WTC11 (cell line): ENCODE data around the gene TPP1.

ENCODE experiments used
- GTF2I ChIP-seq: fragments of 250-450 bp; sonication (Bioruptor Pico); conservative IDR thresholded peaks from 2 replicates; pipeline ENCODE4 v1.4.0; 2021; ENCODE audit warnings: mild to moderate bottlenecking
- IRF2 ChIP-seq: sonication (generic); formaldehyde crosslinking; IDR thresholded peaks from 2 replicates; pipeline ENCODE4 v1.8.0; 2022; ENCODE audit warnings: low read depth, missing genetic modification reagents, borderline replicate concordance
- MYBL2 ChIP-seq: sonication (generic); formaldehyde crosslinking; IDR thresholded peaks from 2 replicates; pipeline ENCODE4 v1.8.1; 2023; ENCODE audit warnings: mild to moderate bottlenecking, moderate library complexity, missing genetic modification reagents
- PREB ChIP-seq: sonication (generic); formaldehyde crosslinking; IDR thresholded peaks from 2 replicates; pipeline ENCODE4 v1.8.1; 2022; ENCODE audit warnings: mild to moderate bottlenecking, missing genetic modification reagents, moderate library complexity, borderline replicate concordance
- TEAD1 ChIP-seq: sonication (generic); formaldehyde crosslinking; IDR thresholded peaks from 2 replicates; pipeline ENCODE4 v1.8.0; 2022; ENCODE audit warnings: mild to moderate bottlenecking, missing genetic modification reagents
- TEAD4 ChIP-seq: sonication (generic); formaldehyde crosslinking; IDR thresholded peaks from 2 replicates; pipeline ENCODE4 v1.8.0; 2022; ENCODE audit warnings: mild to moderate bottlenecking, missing genetic modification reagents
- ZNF219 ChIP-seq: sonication (generic); formaldehyde crosslinking; IDR thresholded peaks from 2 replicates; pipeline ENCODE4 v1.8.0; 2023; ENCODE audit warnings: missing genetic modification reagents, mild to moderate bottlenecking, borderline replicate concordance
- ZNF263 ChIP-seq: sonication (generic); formaldehyde crosslinking; IDR thresholded peaks from 2 replicates; pipeline ENCODE4 v1.8.1; 2022; ENCODE audit warnings: low read depth, mild to moderate bottlenecking, moderate library complexity, missing genetic modification reagents
- TF ChIP-seq, protein P1 (sequence below): fragments of 200-600 bp; IDR thresholded peaks from 2 replicates; pipeline ENCODE4 v1.8.0; 2022; ENCODE audit warnings: antibody characterized with exemption
- TF ChIP-seq, protein P2 (sequence below): sonication (generic); formaldehyde crosslinking; IDR thresholded peaks from 2 replicates; pipeline ENCODE4 v1.8.0; 2023; ENCODE audit warnings: missing genetic modification reagents
- TF ChIP-seq, protein P3 (sequence below): fragments of 250-450 bp; sonication (Bioruptor Pico); IDR thresholded peaks from 2 replicates; pipeline ENCODE4 v1.9.0; 2021; ENCODE audit warnings: mild to moderate bottlenecking, borderline replicate concordance

DNA sequence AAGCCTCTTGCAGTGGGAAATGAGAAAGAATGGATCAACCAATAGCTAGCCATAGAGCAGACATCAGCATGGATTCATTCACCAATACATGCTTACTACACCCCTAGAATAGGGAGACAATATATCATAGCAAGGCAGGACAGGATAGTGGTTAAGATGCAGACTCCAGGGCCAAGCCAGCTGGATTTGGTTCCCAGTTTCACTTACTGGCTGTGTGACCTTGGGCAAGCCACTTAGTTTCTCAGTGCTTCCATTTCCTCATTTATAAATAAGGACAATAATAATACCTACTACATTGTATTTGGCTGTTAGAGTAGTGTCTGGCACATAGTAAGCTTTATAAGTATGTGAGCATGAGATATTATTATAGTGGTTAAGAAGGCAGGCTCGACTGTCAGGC, 29.3 kb upstream of the TPP1 start:
- TF ChIP-seq, protein P1, sequence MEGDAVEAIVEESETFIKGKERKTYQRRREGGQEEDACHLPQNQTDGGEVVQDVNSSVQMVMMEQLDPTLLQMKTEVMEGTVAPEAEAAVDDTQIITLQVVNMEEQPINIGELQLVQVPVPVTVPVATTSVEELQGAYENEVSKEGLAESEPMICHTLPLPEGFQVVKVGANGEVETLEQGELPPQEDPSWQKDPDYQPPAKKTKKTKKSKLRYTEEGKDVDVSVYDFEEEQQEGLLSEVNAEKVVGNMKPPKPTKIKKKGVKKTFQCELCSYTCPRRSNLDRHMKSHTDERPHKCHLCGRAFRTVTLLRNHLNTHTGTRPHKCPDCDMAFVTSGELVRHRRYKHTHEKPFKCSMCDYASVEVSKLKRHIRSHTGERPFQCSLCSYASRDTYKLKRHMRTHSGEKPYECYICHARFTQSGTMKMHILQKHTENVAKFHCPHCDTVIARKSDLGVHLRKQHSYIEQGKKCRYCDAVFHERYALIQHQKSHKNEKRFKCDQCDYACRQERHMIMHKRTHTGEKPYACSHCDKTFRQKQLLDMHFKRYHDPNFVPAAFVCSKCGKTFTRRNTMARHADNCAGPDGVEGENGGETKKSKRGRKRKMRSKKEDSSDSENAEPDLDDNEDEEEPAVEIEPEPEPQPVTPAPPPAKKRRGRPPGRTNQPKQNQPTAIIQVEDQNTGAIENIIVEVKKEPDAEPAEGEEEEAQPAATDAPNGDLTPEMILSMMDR: no peak
- TF ChIP-seq ZNF263 (CRISPR knock-in tag): no peak
- TF ChIP-seq IRF2 (CRISPR knock-in tag): no peak
- no peak for TF ChIP-seq GTF2I
- no peak for TF ChIP-seq MYBL2 (CRISPR knock-in tag)
- no peak for TF ChIP-seq PREB
- TF ChIP-seq, protein P2, sequence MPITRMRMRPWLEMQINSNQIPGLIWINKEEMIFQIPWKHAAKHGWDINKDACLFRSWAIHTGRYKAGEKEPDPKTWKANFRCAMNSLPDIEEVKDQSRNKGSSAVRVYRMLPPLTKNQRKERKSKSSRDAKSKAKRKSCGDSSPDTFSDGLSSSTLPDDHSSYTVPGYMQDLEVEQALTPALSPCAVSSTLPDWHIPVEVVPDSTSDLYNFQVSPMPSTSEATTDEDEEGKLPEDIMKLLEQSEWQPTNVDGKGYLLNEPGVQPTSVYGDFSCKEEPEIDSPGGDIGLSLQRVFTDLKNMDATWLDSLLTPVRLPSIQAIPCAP: no peak
- TF ChIP-seq, protein P3, sequence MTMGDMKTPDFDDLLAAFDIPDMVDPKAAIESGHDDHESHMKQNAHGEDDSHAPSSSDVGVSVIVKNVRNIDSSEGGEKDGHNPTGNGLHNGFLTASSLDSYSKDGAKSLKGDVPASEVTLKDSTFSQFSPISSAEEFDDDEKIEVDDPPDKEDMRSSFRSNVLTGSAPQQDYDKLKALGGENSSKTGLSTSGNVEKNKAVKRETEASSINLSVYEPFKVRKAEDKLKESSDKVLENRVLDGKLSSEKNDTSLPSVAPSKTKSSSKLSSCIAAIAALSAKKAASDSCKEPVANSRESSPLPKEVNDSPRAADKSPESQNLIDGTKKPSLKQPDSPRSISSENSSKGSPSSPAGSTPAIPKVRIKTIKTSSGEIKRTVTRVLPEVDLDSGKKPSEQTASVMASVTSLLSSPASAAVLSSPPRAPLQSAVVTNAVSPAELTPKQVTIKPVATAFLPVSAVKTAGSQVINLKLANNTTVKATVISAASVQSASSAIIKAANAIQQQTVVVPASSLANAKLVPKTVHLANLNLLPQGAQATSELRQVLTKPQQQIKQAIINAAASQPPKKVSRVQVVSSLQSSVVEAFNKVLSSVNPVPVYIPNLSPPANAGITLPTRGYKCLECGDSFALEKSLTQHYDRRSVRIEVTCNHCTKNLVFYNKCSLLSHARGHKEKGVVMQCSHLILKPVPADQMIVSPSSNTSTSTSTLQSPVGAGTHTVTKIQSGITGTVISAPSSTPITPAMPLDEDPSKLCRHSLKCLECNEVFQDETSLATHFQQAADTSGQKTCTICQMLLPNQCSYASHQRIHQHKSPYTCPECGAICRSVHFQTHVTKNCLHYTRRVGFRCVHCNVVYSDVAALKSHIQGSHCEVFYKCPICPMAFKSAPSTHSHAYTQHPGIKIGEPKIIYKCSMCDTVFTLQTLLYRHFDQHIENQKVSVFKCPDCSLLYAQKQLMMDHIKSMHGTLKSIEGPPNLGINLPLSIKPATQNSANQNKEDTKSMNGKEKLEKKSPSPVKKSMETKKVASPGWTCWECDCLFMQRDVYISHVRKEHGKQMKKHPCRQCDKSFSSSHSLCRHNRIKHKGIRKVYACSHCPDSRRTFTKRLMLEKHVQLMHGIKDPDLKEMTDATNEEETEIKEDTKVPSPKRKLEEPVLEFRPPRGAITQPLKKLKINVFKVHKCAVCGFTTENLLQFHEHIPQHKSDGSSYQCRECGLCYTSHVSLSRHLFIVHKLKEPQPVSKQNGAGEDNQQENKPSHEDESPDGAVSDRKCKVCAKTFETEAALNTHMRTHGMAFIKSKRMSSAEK (CRISPR knock-in tag): no peak
- no peak for TF ChIP-seq ZNF219 (CRISPR knock-in tag)
- TF ChIP-seq TEAD4 (CRISPR knock-in tag): no peak
- TF ChIP-seq TEAD1 (CRISPR knock-in tag): no peak
